ENCODE data around the gene MRPL34.
A peak's percentile ranks its signal among the peaks of the same experiment; 100 is the strongest.

The MRPL34 gene

GRCh38 chr19:17327068-17327653 lies 21.5 kb downstream of the MRPL34 start:
- ATAC-seq (no peak), DNase-seq (no peak)
- no peak overlapping the region for H3K27ac Mint-ChIP-seq
- H3K4me3 Mint-ChIP-seq, result no peak overlapping the region
- no peaks in the 10 kb centered on the region for H3K27me3 Mint-ChIP-seq
- peaks cover 2% of the 10 kb centered on the region for H3K36me3 Mint-ChIP-seq (ENCODE audit: low read depth)
- peaks cover 11% of the 10 kb centered on the region for H3K4me1 Mint-ChIP-seq
- H3K9me3 Mint-ChIP-seq, result no peaks in the 10 kb centered on the region

DNA sequence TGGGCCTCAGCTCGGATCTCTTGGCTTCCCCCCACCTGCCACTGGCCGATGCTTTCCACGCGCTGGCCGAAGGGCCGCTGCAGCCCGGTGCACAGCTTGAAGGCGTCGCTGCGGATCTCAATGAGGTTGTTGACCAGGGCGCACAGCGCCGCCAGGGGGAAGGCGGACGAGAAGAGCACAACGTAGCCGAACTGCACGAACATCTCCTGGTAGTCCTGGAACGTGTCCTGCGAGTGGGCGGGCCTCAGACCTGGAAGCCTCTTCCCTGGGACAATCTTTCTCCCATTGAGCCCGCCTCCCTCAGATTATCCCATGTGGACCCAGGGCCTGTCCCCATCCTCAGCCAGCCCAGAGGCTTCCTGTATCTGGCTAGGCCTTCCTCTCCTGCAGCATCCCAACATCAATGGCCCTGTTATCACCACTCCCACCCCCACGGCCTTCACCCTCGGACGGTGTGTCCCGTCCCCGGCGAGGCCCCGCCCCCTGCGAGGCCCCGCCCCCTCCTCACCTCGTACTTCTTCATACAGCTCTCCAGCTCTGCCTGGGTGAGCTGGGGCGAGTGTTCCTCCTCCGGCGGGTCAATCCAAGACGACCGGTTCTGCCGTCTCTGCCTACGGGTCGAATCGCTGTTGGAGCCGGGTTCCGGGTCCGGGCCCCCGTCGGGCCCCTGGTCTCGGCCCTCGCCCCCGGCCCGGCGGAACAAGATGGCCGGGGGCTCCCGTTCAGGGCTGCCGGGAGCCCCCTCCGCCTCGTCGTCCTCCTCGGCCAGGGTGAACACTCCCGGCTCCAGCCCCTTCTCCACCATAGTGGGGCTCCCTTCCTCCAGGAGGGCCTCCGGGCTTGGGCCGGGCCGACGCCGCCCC lies 22.2 kb downstream of the MRPL34 start:
- H3K36me3 Mint-ChIP-seq (ENCODE audit: low read depth), result no peaks in the 10 kb centered on the region
- H3K4me3 Mint-ChIP-seq, result peak overlapping the region; percentile 14
- peaks cover 11% of the 10 kb centered on the region for H3K4me1 Mint-ChIP-seq
- DNase-seq (peak; percentile 53), ATAC-seq (peak; percentile 61)
- H3K9me3 Mint-ChIP-seq, result no peaks in the 10 kb centered on the region
- H3K27me3 Mint-ChIP-seq, result no peaks in the 10 kb centered on the region
- H3K27ac Mint-ChIP-seq, result no peak overlapping the region

DNA sequence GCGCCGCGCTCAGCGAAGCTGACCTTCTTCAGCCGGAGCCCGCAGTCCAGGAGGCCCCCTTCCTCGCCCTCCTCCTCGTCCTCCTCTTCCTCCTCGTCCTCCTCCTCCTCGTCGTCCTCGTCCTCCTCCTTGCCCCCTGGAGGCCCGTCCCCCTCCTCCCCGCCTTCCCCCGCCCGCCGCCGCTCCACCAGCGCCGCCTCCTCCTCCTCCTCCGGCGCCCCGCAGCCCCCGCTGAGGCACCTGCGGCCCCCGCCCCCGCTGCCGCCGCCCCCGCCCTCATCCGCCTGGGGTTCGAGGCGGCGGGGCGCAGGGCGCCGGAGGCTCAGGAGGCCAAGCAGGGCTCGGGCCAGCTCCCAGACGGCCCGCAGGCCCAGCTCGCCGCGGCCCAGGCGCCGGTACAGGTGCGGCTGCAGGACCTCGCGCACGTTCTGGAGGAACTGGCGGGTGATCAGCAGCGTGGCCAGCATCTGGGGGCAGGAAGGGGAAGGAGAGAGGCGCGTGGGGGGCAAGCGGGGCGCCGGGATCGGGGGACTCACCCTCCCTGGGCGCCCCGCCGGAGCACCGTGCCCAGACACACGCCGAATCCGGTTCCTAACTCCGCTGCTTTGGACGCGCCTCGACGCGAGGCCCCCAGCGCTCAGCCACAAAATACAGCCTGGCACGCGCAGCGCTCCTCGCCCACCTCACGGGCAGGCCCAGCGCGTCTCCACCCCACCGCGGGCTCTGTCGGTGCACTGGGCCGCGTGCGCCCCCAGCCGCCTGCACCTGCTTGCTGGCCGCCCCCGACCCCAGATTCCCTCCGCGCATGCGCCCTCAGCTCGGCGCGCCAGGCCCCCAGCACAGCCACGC lies 23.1 kb downstream of the MRPL34 start:
- no peaks in the 10 kb centered on the region for H3K9me3 Mint-ChIP-seq
- DNase-seq, result peak; percentile 19

DNA sequence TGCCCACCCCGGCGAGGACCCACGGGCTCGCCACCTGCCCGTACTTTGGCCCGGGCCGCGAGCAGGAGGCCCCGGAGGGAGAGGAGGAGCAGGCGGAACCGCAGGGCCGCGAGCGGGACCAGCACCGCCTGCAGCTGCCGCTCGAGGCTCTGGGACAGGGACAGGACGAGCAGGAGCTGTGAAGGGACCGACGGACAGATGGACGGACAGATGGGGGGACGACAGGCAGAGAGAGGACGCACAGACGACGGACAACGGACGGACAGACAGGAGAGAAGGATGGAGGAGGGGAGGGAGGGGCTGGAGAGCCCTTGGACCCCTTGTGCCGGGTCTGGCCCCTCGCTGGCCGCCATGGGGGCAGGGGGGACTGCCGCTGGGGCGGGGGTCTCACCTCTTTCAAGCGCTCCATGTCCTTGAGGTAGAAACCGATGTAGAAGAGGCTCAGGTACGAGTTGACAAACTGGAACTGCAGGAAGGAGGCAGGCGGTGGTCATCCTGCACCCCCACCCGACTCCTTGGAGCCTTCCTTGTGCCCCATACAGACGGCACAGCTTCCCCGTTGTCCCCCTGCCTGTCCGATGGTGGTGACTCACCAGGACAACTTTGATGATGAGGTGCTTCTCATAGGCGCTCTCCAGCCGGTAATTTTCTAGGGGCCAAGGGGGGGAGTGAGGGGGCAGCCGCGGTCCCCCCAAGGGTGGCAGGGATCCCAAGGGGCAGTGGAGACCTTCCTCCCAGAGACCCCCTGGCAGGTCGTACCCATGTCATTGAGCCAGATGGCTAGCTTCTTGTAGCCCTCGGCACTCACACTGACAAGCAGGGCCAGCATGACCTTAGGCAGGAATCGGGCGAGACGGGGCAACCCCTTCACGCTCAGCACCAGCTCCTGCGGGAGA lies 23.9 kb downstream of the MRPL34 start:
- H3K27ac Mint-ChIP-seq, result no peak overlapping the region
- H3K4me3 Mint-ChIP-seq, result no peak overlapping the region
- no peaks in the 10 kb centered on the region for H3K36me3 Mint-ChIP-seq (ENCODE audit: low read depth)

More for the DNA sequence above, 23.1 kb downstream of the MRPL34 start:
- peaks cover 11% of the 10 kb centered on the region for H3K4me1 Mint-ChIP-seq
- no peak overlapping the region for H3K27ac Mint-ChIP-seq
- no peaks in the 10 kb centered on the region for H3K27me3 Mint-ChIP-seq
- no peaks in the 10 kb centered on the region for H3K36me3 Mint-ChIP-seq (ENCODE audit: low read depth)
- ATAC-seq, result no peak
- no peak overlapping the region for H3K4me3 Mint-ChIP-seq

DNA sequence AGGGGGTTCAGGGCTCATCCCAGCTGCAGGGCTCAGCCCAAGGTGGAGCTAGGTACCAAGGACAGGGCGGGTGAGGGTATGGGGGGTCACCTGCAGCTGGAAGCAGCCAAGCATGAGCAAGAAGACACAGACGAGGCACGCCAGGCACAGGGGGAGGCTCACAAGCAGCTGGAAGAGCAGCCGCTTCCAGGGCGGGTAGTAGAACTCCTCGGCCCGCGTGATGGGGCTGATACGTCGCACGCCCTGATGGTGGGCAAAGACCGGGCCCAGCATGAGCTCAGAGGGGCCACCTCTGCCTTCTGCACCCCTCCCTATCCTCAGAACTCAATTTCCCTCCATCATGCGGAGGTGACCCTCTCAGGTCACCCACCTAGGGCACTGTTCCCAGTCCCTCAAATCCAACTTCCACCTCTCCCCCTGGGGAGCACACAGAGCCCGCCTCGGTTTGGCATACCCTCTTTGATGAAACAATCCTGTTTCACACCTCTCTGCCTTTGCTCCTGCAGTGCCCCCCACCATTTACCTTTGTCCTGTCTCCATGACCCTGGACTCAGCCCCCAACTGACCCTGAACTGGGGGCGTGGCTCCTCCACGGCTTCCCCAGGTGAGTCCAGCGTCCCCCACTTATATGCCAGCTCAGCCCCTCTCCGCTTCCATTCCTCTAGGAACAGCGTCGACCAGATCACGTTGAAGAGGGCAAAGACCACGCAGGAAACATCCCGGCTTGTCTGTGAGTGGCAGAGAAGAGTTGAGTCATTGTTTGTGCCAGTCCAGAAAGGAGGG lies 24.8 kb downstream of the MRPL34 start:
- ATAC-seq (no peak), DNase-seq (no peak)
- H3K27ac Mint-ChIP-seq, result no peak overlapping the region
- no peaks in the 10 kb centered on the region for H3K36me3 Mint-ChIP-seq (ENCODE audit: low read depth)
- H3K4me3 Mint-ChIP-seq, result no peak overlapping the region
- peaks cover 22% of the 10 kb centered on the region for H3K4me1 Mint-ChIP-seq
- no peaks in the 10 kb centered on the region for H3K9me3 Mint-ChIP-seq
- no peaks in the 10 kb centered on the region for H3K27me3 Mint-ChIP-seq

More for the DNA sequence above, 23.9 kb downstream of the MRPL34 start:
- peaks cover 15% of the 10 kb centered on the region for H3K4me1 Mint-ChIP-seq
- ATAC-seq (no peak), DNase-seq (no peak)
- H3K9me3 Mint-ChIP-seq, result no peaks in the 10 kb centered on the region
- H3K27me3 Mint-ChIP-seq, result no peaks in the 10 kb centered on the region

- H3K9me3 Mint-ChIP-seq, result no peaks in the 10 kb centered on the region
- DNase-seq (no peak), ATAC-seq (no peak)
- H3K4me3 Mint-ChIP-seq, result no peak overlapping the region
- no peaks in the 10 kb centered on the region for H3K27me3 Mint-ChIP-seq
- no peaks in the 10 kb centered on the region for H3K36me3 Mint-ChIP-seq (ENCODE audit: low read depth)
- H3K4me1 Mint-ChIP-seq, result peaks cover 25% of the 10 kb centered on the region
- no peak overlapping the region for H3K27ac Mint-ChIP-seq
Measured at GRCh38 chr19:17331045-17331558, 25.4 kb downstream of the MRPL34 start.

GRCh38 chr19:17332360-17332676 lies 26.6 kb downstream of the MRPL34 start:
- Mint-ChIP-seq H3K27me3 (no peaks in the 10 kb centered on the region), H3K27ac (no peak overlapping the region), H3K4me3 (no peak overlapping the region), H3K9me3 (no peaks in the 10 kb centered on the region), H3K36me3 (ENCODE audit: low read depth) (no peaks in the 10 kb centered on the region), H3K4me1 (peaks cover 26% of the 10 kb centered on the region)
- no peak for ATAC-seq
- no peak for DNase-seq

DNA sequence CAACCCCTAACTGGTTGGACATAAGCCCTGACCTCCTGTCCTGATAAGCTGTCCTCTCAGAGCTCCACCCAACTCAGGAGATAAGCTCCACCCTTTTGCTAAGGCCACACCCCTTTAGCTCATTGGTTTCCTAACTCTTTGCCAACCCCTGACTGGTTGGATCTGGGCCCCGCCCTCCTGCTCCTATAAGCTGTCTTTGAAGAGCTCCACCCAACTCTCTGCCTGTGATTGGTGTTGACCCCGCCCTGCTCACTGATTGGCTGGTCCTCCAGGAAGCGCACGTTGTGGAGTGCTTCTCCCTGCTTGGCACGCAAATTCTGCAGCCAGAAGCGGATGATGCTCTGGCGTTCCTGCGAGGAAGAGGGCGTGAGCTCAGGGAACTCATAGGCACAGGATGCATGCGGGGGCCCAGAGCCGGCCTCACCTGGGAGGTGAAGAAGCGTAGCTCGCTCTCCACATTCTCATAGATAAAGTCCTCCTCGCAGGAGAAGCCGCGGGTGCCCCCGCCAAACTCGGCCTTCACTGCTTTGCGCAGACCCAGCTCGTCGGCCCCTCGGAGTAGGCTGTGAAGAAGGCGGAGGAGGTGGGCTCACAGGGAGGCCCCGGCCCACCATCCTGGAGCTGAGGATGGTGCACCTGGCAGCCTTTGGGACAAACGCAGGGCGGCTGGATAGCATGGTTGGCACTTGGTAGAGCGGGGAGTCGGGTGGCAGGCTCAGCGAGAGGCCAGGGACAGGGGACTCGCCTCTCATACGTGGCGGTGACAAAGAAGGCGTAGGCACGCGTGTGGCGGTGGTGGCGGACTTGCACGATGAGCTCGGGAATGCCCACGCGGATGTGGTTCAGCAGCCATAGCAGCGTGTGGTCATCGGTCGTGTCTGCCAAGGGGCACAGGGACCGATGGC lies 27.3 kb downstream of the MRPL34 start:
- ATAC-seq (no peak), DNase-seq (peak; percentile 52)
- H3K4me3 Mint-ChIP-seq, result no peak overlapping the region
- H3K9me3 Mint-ChIP-seq, result no peaks in the 10 kb centered on the region
- H3K4me1 Mint-ChIP-seq, result peaks cover 26% of the 10 kb centered on the region
- H3K36me3 Mint-ChIP-seq (ENCODE audit: low read depth), result no peaks in the 10 kb centered on the region
- H3K27ac Mint-ChIP-seq, result no peak overlapping the region
- no peaks in the 10 kb centered on the region for H3K27me3 Mint-ChIP-seq

DNA sequence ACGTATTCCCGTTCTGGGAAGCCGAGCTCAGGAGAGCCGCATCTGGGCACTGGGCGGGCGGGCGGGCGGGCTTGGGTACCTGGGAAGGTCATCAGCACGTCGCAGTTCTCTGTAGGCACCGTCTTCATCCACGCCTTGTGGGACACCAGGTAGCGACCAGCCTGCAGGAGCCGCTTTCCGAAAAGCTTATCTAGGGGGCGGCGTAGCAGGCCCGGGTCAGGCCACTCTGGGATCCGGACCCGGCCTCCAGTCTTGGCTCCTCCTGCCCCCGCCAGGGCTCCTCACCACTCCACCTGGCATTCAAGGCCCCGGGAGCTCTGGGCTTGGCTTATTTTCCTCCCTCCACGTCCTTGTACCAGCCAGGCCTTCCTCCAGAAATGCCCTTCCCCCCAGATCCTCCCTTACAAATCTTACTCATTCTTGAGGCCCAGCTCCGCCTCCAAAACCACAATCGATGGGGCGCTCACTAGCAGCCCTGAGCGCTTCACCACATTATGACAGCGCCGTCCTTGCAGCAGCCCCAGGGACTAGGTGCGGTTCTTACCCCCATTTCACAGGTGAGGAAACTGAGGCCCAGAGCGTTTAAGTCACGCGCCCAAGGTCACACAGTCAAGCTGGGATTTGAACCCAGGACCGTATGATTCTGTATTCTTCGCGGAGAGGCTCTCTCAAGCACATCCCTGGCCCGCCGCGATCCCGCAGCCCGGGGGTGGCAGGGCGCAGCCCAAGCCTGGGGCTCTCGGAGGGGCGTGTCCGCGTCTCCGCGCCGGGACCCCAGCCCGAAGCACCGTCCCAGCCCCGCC lies 28.1 kb downstream of the MRPL34 start:
- H3K4me3 Mint-ChIP-seq, result peak overlapping the region; percentile 78
- peaks cover 33% of the 10 kb centered on the region for H3K4me1 Mint-ChIP-seq
- H3K36me3 Mint-ChIP-seq (ENCODE audit: low read depth), result no peaks in the 10 kb centered on the region
- H3K9me3 Mint-ChIP-seq, result no peaks in the 10 kb centered on the region
- peak overlapping the region; percentile 79 for H3K27ac Mint-ChIP-seq
- peak; percentile 47 for ATAC-seq
- H3K27me3 Mint-ChIP-seq, result no peaks in the 10 kb centered on the region
- DNase-seq, result peak; percentile 79

GRCh38 chr19:17334414-17335409 lies 29.0 kb downstream of the MRPL34 start, which contains the start of gene ANO8:
Gene ANO8 (minus strand): TSS chr19:17334855. CDS start chr19:17334670, 185 bp downstream.
- Mint-ChIP-seq H3K4me3 (peak within 1 kb of the TSS; percentile 81), H3K4me1 (peaks cover 33% of the 10 kb centered on the region), H3K36me3 (ENCODE audit: low read depth) (no peaks in the 10 kb centered on the region)

GRCh38 chr19:17335575-17335974 lies 29.9 kb downstream of the MRPL34 start:
- DNase-seq (no peak), ATAC-seq (no peak)
- no peaks in the 10 kb centered on the region for H3K27me3 Mint-ChIP-seq
- no peak overlapping the region for H3K4me3 Mint-ChIP-seq
- H3K9me3 Mint-ChIP-seq, result no peaks in the 10 kb centered on the region
- peaks cover 28% of the 10 kb centered on the region for H3K4me1 Mint-ChIP-seq
- H3K27ac Mint-ChIP-seq, result no peak overlapping the region
- no peaks in the 10 kb centered on the region for H3K36me3 Mint-ChIP-seq (ENCODE audit: low read depth)

More at GRCh38 chr19:17334414-17335409, 29.0 kb downstream of the MRPL34 start, which contains the start of gene ANO8:
- Mint-ChIP-seq H3K27me3 (no peaks in the 10 kb centered on the region), H3K9me3 (no peaks in the 10 kb centered on the region), H3K27ac (peak within 1 kb of the TSS; percentile 79)
- DNase-seq (peak; percentile 97), ATAC-seq (peak; percentile 51)

All from activated naive CD8-positive, alpha-beta T cell treated with anti-CD3 and anti-CD28 coated beads, Interleukin-2, amount 50 U/mL, for 24 hours (primary cell).